ENCODE measurements around the gene CRTC3. TPM values are rescaled to one million over a fixed set of nuclear protein-coding genes. Genes with fewer than 3 reads are reported as not detected.

Gene CRTC3
- total and polyA plus RNA-seq, 2 of the 13 experiments (the other 11 are each of a cell fraction or from before 2014, with no cell fraction given) = 8.4 to 11.8 TPM

- TF ChIP-seq ZNF629 (CRISPR knock-in tag; conservative IDR thresholded peaks at IDR 0.05) = no peak
- TF ChIP-seq ATF4 (CRISPR knock-in tag; IDR thresholded peaks at IDR 0.05) = no peak
- TF ChIP-seq CSRNP1 (CRISPR knock-in tag; IDR thresholded peaks at IDR 0.05) = no peak
- TF ChIP-seq ZNF687 (CRISPR knock-in tag; IDR thresholded peaks at IDR 0.05) = no peak
- no peak for TF ChIP-seq ZMAT5 (CRISPR knock-in tag; IDR thresholded peaks at IDR 0.05; ENCODE audit: borderline replicate concordance, low read depth)
- TF ChIP-seq FOXO4 (CRISPR knock-in tag; conservative IDR thresholded peaks at IDR 0.05) = no peak
- TF ChIP-seq ZNF580 (CRISPR knock-in tag; IDR thresholded peaks at IDR 0.05; ENCODE audit: borderline replicate concordance, low read depth) = no peak
- no peak for TF ChIP-seq ZNF367 (CRISPR knock-in tag; IDR thresholded peaks at IDR 0.05; ENCODE audit: borderline replicate concordance)
- TF ChIP-seq KDM3A (CRISPR knock-in tag; IDR thresholded peaks at IDR 0.05; ENCODE audit: low read depth) = no peak
- TF ChIP-seq ATM (IDR thresholded peaks at IDR 0.05; ENCODE audit: borderline replicate concordance) = no peak
- no peak for TF ChIP-seq RERE (CRISPR knock-in tag; IDR thresholded peaks at IDR 0.05; ENCODE audit: low read depth)
- no peak for TF ChIP-seq HMGA1 (CRISPR knock-in tag; conservative IDR thresholded peaks at IDR 0.05)
- no peak for TF ChIP-seq MAFK (conservative IDR thresholded peaks at IDR 0.05 in 1 of 2, IDR thresholded peaks at IDR 0.05 in 1 of 2; ENCODE audit: low read length in 2 of 2)
Observed at GRCh38 chr15:90535254-90535653, 5.5 kb downstream of the CRTC3 start (continued).
